ENCODE data around the gene MMRN2.

GRCh38 chr10:86914734-86915133 lies 42.7 kb downstream of the MMRN2 start:
- TF ChIP-seq CEBPB (IDR thresholded peaks at IDR 0.05; ENCODE audit: low read depth, low read length) (no peak), POLR2A (IDR thresholded peaks at IDR 0.05; ENCODE audit: control extremely low read depth in 1 of 2, low read depth in 2 of 2, low read length in 2 of 2) (no peak), TCF12 (IDR thresholded peaks at IDR 0.05; ENCODE audit: low read depth, low read length) (no peak), TAF1 (IDR thresholded peaks at IDR 0.05; ENCODE audit: low read depth, low read length) (no peak), BCL11A (IDR thresholded peaks at IDR 0.05; ENCODE audit: low read depth in 2 of 2, low read length in 2 of 2) (no peak), POLR2AphosphoS5 (IDR thresholded peaks at IDR 0.05; ENCODE audit: low read depth, low read length) (no peak)
